Measurements from ENCODE around the gene ZNF385B. TPM values are rescaled to one million over a fixed set of nuclear protein-coding genes. Genes with fewer than 3 reads are reported as not detected.

ZNF385B gene
- total RNA-seq: 5.3 TPM in 1 of 2 replicates, not detected in the other

GRCh38 chr2:179861416-179862067, at the start of gene ZNF385B:
ZNF385B (minus strand) TSS chr2:179861612.

Other genes starting within 250 kb of the ZNF385B start
- 6.3 and 7.7 TPM in 2 replicates for gene CWC22, start 145.7 kb upstream of the ZNF385B start, total RNA-seq